KMS-11 (cell line): ENCODE results near the gene NR2F2.

Source experiments
- H2AFZ ChIP-seq: fragments of 200-600 bp; sonication (generic); 2 replicates; pipeline ENCODE4 v1.6.1; 2016; ENCODE audit warnings: antibody characterized with exemption, mixed run types, low read depth
- H3K27ac ChIP-seq: fragments of 200-600 bp; sonication (generic); 2 replicates; pipeline ENCODE4 v1.6.1; 2016; ENCODE audit warnings: mild to moderate bottlenecking, mixed run types
- H3K27me3 ChIP-seq: fragments of 200-600 bp; sonication (generic); 2 replicates; pipeline ENCODE4 v1.6.1; 2017; ENCODE audit warnings: mild to moderate bottlenecking, low read depth, mixed run types, moderate library complexity; ENCODE audit not compliant: insufficient read depth
- H3K36me3 ChIP-seq: fragments of 200-600 bp; sonication (generic); 2 replicates; pipeline ENCODE4 v1.6.1; 2017; ENCODE audit warnings: mild to moderate bottlenecking, mixed run types; ENCODE audit not compliant: insufficient read depth
- H3K4me1 ChIP-seq: fragments of 200-600 bp; sonication (generic); 2 replicates; pipeline ENCODE4 v1.6.1; 2016; ENCODE audit warnings: mild to moderate bottlenecking, low read depth, mixed run types; ENCODE audit not compliant: poor library complexity, severe bottlenecking
- H3K4me2 ChIP-seq: fragments of 200-600 bp; sonication (generic); 2 replicates; pipeline ENCODE4 v1.7.0; 2016; ENCODE audit warnings: mild to moderate bottlenecking, mixed run types
- H3K4me3 ChIP-seq: fragments of 200-600 bp; sonication (generic); IDR thresholded peaks from 2 replicates; pipeline ENCODE4 v1.6.1; 2017; ENCODE audit warnings: low read depth, low read length, mixed read lengths; ENCODE audit not compliant: insufficient read depth
- H3K79me2 ChIP-seq: fragments of 200-600 bp; sonication (generic); 2 replicates; pipeline ENCODE4 v1.6.1; 2016; ENCODE audit warnings: low read depth, mixed run types; ENCODE audit not compliant: insufficient read depth
- H3K9ac ChIP-seq: fragments of 200-600 bp; sonication (generic); 2 replicates; pipeline ENCODE4 v1.6.1; 2016; ENCODE audit warnings: mild to moderate bottlenecking, mixed run types
- H4K20me1 ChIP-seq: fragments of 200-600 bp; sonication (generic); 2 replicates; pipeline ENCODE4 v1.6.1; 2016; ENCODE audit warnings: mild to moderate bottlenecking, mixed run types; ENCODE audit not compliant: insufficient read depth
- TF ChIP-seq, protein P1 (sequence below): fragments of 200-600 bp; sonication (generic); conservative IDR thresholded peaks from 2 replicates; pipeline ENCODE4 v1.6.1; 2017; ENCODE audit warnings: low read depth, mild to moderate bottlenecking, antibody characterized with exemption, low read length, moderate library complexity, mixed read lengths

The NR2F2 gene

DNA sequence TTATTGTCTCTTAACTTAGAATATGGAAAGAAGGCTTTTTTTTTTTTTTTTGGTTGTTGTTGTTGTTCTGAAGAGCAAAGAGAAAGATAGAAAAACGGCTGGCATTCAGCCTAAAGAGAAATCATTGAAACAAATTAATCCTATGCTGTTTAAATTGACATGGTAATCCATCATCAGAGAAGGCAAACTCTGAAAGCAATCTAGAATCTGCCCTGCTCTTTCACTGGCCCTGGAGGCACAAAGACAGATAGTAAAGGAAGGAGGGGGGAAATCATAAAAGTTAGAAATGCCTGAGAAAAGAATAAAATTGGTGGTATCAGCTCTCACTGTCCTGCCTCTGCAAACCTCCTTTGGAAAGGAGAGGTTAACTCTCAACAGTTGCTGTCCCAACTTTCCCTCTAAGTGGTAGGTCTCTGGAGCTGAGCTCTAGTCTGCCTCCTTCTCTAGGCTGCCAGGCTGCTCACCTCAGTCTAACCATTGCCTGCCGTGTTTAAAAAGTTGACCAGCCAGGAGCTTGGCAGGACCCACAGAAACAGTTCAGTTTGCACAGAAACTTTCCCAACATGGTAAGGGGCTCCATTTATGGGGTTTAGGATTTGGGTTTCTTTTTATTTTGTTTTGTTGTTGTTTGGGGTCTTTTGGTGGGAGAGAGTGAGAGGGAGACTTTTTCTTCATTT, 13.4 kb upstream of the NR2F2 start:
- Histone ChIP-seq H3K27me3 (no peaks in the 10 kb centered on the region), H3K79me2 (no peaks in the 10 kb centered on the region), H3K4me3 (no peak overlapping the region), H3K27ac (no peak overlapping the region), H3K4me2 (no peak overlapping the region), H3K36me3 (no peaks in the 10 kb centered on the region), H2AFZ (no peak overlapping the region), H3K9ac (no peak overlapping the region), H4K20me1 (no peaks in the 10 kb centered on the region), H3K4me1 (no peaks in the 10 kb centered on the region)
- TF ChIP-seq, protein P1, sequence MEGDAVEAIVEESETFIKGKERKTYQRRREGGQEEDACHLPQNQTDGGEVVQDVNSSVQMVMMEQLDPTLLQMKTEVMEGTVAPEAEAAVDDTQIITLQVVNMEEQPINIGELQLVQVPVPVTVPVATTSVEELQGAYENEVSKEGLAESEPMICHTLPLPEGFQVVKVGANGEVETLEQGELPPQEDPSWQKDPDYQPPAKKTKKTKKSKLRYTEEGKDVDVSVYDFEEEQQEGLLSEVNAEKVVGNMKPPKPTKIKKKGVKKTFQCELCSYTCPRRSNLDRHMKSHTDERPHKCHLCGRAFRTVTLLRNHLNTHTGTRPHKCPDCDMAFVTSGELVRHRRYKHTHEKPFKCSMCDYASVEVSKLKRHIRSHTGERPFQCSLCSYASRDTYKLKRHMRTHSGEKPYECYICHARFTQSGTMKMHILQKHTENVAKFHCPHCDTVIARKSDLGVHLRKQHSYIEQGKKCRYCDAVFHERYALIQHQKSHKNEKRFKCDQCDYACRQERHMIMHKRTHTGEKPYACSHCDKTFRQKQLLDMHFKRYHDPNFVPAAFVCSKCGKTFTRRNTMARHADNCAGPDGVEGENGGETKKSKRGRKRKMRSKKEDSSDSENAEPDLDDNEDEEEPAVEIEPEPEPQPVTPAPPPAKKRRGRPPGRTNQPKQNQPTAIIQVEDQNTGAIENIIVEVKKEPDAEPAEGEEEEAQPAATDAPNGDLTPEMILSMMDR: no peak

DNA sequence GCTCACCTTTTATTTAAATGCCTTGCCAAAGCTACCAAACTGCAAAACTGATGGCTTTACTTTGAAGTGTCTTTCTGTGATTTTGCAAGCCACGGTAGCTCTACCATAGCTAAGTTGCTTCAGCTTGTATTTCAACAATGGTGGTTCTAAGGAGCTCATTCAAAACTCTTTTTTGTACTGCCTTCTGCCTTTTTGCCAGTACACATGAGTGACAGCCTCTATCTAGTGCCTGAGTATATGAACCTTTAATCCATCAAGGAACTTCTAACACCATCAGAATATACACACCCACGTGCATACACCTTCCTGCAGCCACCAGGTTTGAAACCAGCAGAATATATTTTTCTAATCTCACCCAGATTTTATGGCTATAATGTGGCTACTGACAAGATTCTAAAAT, 10.4 kb upstream of the NR2F2 start:
- TF ChIP-seq, protein P1: no peak
- no peak overlapping the region for H3K4me2 ChIP-seq
- H4K20me1 ChIP-seq: no peaks in the 10 kb centered on the region

DNA sequence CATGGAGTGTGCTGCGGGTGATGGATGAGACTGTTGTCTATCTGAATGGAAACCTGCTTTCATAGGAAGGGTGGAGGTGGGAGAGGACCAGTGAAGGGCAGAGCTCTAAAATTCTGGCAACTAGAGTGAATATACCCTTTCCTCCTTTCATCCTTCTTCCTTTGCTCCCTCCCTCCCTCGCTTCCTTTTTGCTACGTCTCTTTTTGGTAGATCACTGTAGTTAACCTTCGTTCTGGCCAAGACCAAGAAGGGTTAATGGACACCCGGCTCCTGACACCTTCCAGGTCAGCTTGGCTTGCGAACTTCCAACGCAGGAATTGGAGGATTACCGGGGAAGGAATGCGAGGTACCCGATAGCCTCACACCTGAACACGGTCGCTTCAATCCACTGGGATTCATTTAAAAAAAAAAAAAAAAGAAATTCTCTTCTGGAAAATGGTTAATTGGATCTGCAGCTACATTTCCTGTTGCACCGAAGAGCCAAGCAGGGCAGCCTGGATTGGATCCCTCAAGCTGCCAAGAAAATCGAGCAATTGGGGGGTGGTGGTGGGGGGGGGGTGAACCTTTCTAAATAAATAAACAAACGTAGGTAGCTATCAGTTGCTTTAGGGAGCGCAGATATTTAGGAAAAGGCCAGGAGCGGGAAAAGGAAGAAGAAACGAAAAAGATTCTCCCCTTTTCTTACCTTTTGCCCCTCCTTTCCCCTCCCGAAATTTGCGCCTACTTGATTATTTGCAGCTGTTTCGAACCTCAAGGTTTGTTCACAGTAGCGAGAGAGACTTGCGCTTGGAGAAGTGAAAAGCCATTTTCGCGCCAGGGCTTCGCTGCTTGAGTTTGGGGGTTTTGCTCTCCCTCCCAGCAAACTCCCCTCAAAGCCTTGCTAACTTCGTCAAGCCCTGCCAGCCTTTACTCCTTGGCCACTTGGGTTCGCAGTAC, 9.5 kb upstream of the NR2F2 start:
- Histone ChIP-seq H3K79me2 (peaks cover 16% of the 10 kb centered on the region; the same call in 1 of the 2 replicates), H3K27ac (no peak overlapping the region), H3K4me2 (no peak overlapping the region), H2AFZ (no peak overlapping the region), H3K4me3 (no peak overlapping the region), H3K27me3 (no peaks in the 10 kb centered on the region), H3K4me1 (peaks cover 13% of the 10 kb centered on the region), H3K9ac (no peak overlapping the region), H3K36me3 (no peaks in the 10 kb centered on the region), H4K20me1 (no peaks in the 10 kb centered on the region)
- TF ChIP-seq, protein P1: no peak

More for the DNA sequence above, 10.4 kb upstream of the NR2F2 start:
- Histone ChIP-seq H2AFZ (no peak overlapping the region), H3K27me3 (no peaks in the 10 kb centered on the region), H3K9ac (no peak overlapping the region), H3K27ac (no peak overlapping the region), H3K79me2 (0 out of 2 replicates have a peak, but pooled peaks cover 9% of the 10 kb centered on the region), H3K4me3 (no peak overlapping the region), H3K36me3 (no peaks in the 10 kb centered on the region), H3K4me1 (peaks cover 5% of the 10 kb centered on the region)

GRCh38 chr15:96321639-96322535, 8.6 kb upstream of the NR2F2 start:
- Histone ChIP-seq H3K4me1 (peaks cover 13% of the 10 kb centered on the region), H3K4me3 (no peak overlapping the region), H3K4me2 (no peak overlapping the region)

More at GRCh38 chr15:96321639-96322535, 8.6 kb upstream of the NR2F2 start:
- H3K27ac ChIP-seq: no peak overlapping the region
- TF ChIP-seq, protein P1: no peak
- H3K36me3 ChIP-seq: no peaks in the 10 kb centered on the region
- H3K9ac ChIP-seq: no peak overlapping the region
- H3K79me2 ChIP-seq: peaks cover 16% of the 10 kb centered on the region; the same call in 1 of the 2 replicates
- H3K27me3 ChIP-seq: no peaks in the 10 kb centered on the region
- no peaks in the 10 kb centered on the region for H4K20me1 ChIP-seq
- H2AFZ ChIP-seq: no peak overlapping the region
